Activated effector memory CD4-positive, alpha-beta T cell treated with anti-CD3 and anti-CD28 coated beads, Interleukin-2, amount 50 U/mL, for 16 hours (primary cell): ENCODE data around the gene HERC5.

Experiments used
- DNase-seq: peaks from one replicate; pipeline ENCODE4 v3.0.0-alpha.2; 2020

HERC5 gene

DNA sequence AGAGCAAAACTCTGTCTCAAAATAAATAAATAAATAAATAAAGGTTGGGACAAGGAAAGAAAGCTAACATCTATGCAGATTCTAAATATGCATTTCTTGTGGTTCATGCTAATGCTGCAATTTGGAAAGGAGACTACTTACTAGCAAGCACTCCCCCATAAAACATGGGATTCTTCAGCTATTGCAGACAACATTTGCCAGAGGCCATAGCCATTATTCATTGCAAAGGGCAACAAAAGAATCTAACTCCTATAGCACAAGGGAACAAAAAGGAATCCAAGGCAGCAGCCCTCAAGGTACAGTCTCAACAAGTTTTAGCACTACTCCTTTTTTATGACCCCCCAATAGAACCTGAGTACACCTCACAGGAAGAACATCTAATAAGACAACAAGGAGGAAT is 8.0 kb upstream of the HERC5 start:
- no peak for DNase-seq

GRCh38 chr4:88449290-88449689 is 7.6 kb upstream of the HERC5 start:
- no peak for DNase-seq

DNA sequence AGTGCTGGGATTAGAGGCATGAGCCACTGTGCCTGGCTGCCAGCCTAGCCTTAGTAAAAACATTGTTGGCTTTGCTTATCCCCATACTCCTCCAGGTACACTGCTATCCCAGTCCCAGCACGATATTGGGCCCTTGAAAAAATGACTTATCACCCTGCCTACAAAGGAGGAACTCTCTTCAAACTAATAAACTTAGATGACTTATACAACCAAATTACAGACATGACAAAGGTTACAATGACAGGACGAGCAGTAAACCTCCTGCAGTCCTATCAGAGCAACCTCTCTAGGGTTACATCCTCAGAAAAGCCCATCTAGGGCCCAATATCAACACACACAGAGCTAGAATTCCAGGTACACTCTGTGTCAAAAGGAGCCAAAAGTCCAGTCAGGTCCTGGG is 5.7 kb upstream of the HERC5 start:
- DNase-seq, result no peak

- no peak for DNase-seq
Observed at GRCh38 chr4:88452912-88453311, 4.0 kb upstream of the HERC5 start.

GRCh38 chr4:88457307-88458103 is 586 bp downstream of the HERC5 start:
- DNase-seq, result peak; percentile 82

- DNase-seq, result no peak
Observed at GRCh38 chr4:88458104-88458740, 1.3 kb downstream of the HERC5 start.

GRCh38 chr4:88465653-88466192 is 8.8 kb downstream of the HERC5 start:
- DNase-seq, result no peak

DNA sequence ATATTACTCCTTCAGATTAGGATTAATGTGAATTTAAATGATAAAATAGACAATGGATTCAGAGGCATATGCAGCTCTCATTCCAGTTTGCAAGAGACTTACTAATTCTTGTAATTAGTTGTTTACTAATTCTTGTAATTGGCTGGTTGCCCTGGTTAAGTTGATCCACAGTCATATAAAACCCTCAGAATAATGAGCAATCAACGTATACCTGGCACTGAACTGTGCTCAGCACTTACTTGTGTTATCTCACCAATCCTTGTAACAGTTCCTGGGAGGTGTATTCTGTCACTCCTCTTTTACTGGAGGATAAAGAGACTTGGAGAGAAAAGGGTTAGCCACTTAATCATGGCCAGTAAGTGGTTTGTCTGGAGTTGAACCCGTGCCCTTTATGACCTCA is 10.5 kb downstream of the HERC5 start:
- no peak for DNase-seq

GRCh38 chr4:88477229-88477860 is 20.4 kb downstream of the HERC5 start:
- no peak for DNase-seq

- no peak for DNase-seq
Observed at GRCh38 chr4:88478247-88478646, 21.3 kb downstream of the HERC5 start.

GRCh38 chr4:88481537-88481936 is 24.6 kb downstream of the HERC5 start:
- DNase-seq, result no peak

GRCh38 chr4:88489100-88489761 is 32.3 kb downstream of the HERC5 start:
- DNase-seq, result no peak

DNA sequence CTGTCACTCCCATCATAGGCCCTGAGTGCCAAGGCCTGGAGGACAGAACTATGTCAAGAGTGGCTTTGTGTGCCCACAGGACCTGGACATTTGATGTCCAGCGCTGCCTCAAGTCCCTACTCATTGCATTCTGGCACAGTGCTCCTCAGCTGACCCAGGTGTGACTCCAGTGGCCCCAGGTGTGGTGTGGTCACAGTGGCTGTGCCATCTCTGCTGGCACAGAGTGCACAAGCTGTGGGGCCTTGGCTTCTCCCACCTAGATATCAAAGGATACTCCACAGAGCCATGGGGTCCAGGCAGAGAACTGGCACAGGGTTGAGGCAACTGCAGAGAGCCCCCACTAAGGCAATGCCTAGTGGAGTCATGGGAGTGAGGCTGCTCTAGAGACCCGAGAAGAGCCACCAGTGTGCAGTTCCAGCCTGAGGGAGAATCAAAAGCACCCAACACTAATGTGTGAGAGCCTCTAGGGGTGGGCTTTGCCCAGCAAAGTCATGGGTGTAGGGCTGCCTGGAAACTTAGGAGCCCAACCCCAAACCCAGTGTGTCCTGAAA is 41.0 kb downstream of the HERC5 start:
- no peak for DNase-seq

DNA sequence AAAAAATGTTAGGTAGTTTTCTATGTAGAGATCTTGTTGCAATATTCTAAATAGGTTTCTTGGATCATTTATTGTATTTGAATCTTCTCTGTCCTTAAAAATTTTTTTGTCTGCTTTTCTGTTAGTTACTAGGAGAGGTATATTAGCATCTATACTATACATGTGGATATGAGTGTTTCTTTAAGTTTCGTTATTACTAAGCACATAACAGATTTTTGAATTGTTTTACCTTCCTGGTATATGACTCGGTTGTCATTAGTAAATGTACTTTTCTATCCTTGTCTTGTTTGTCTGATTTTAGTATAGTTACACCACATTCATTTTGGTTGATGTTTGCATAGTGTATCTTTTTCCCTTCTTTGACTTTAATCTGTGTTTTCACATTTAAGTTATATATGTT is 46.4 kb downstream of the HERC5 start:
- DNase-seq, result no peak

GRCh38 chr4:88511236-88511635 is 54.3 kb downstream of the HERC5 start:
- no peak for DNase-seq

GRCh38 chr4:88514557-88515511 is 57.9 kb downstream of the HERC5 start:
- no peak for DNase-seq

DNA sequence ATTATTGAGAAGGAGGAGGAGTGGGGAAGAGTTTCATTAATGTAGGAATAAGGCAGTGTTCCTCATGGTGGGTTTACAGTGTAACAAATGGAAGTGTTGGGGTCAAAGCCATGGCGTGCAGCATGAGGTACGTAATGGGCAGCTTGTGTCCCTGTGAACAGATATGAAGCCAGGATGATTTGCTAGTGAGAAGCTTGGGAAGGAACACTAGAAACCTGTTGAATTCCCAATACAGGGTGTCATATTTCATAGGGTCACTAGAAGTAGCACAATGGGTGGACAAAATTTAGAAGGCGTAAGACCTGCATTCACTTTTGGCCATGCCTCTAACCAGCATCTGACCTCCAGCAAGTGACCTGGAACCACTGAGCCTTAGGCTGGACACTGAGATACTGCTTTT is 59.8 kb downstream of the HERC5 start:
- DNase-seq, result no peak

GRCh38 chr4:88517825-88518224 is 60.9 kb downstream of the HERC5 start:
- no peak for DNase-seq

DNA sequence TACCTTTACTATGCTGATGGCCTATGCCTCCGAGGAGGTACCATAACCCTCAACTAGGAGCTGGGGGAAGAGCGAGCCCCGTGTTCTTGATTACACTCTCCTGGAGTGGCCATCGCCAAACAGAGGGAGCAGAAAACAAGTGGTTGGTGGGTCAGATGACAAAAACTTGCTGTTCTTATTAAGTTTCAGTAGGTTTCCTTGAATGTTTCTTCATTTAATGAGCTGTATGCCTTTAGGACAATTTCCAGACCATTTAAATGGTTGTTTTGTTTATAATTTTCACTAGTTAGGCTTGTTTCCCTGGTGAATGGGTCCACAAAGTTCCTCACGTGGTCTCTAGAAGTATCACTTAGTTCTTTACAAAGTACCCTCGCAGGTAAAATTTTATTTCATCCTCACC is 62.0 kb downstream of the HERC5 start:
- DNase-seq, result no peak

- DNase-seq, result peak; percentile 74
Observed at GRCh38 chr4:88522702-88523324, 65.9 kb downstream of the HERC5 start.
